Neuronal stem cell (in vitro differentiated cells): ENCODE data around the gene AUTS2.

Experiments used
- DNase-seq: peaks from one replicate; pipeline ENCODE4 v3.0.0-alpha.2; 2013; ENCODE audit warnings: low spot score
- H2AFZ ChIP-seq: one replicate; pipeline ENCODE4 v1.6.1; 2013; ENCODE audit warnings: mild to moderate bottlenecking, low read length, inconsistent platforms
- H2AK5ac ChIP-seq: 2 replicates; pipeline ENCODE4 v1.6.1; 2013; ENCODE audit warnings: low read depth, mild to moderate bottlenecking, inconsistent platforms, low read length, moderate library complexity, mixed read lengths
- H2BK120ac ChIP-seq: 2 replicates; pipeline ENCODE4 v1.6.1; 2013; ENCODE audit warnings: low read depth, mild to moderate bottlenecking, inconsistent platforms, low read length, moderate library complexity, mixed read lengths
- H2BK12ac ChIP-seq: one replicate; pipeline ENCODE4 v1.6.1; 2013; ENCODE audit warnings: low read length, inconsistent platforms
- H2BK15ac ChIP-seq: 2 replicates; pipeline ENCODE4 v1.6.1; 2013; ENCODE audit warnings: mild to moderate bottlenecking, low read length, inconsistent platforms, mixed read lengths
- H2BK5ac ChIP-seq: one replicate; pipeline ENCODE4 v1.6.1; 2013; ENCODE audit warnings: inconsistent platforms, mild to moderate bottlenecking, low read length, moderate library complexity
- H3K14ac ChIP-seq: one replicate; pipeline ENCODE4 v1.6.1; 2013; ENCODE audit warnings: low read length, inconsistent platforms
- H3K18ac ChIP-seq: 2 replicates; pipeline ENCODE4 v1.6.1; 2013; ENCODE audit warnings: low read length, inconsistent platforms
- H3K23ac ChIP-seq: 2 replicates; pipeline ENCODE4 v1.6.1; 2013; ENCODE audit warnings: low read depth, mild to moderate bottlenecking, mixed read lengths, low read length, inconsistent platforms; ENCODE audit not compliant: poor library complexity
- H3K27ac ChIP-seq: replicated peaks from 3 replicates; pipeline ENCODE4 v1.5.1; 2013; ENCODE audit warnings: low read length, inconsistent platforms
- H3K27me3 ChIP-seq, 3 experiments: 2 replicates each; pipeline ENCODE4 v1.6.1; 2013; ENCODE audit warnings: low read length in 3 of 3, mild to moderate bottlenecking in 2 of 3, inconsistent platforms in 1 of 3, low read depth in 1 of 3, mixed read lengths in 1 of 3, moderate library complexity in 1 of 3; ENCODE audit not compliant: control insufficient read depth in 3 of 3, insufficient read depth in 3 of 3
- H3K36me3 ChIP-seq, 2 donors: replicated peaks in 1 of 2; 2 replicates each; pipeline ENCODE4 v1.6.1; 2013; ENCODE audit warnings: low read length in 2 of 2; ENCODE audit not compliant: control insufficient read depth in 2 of 2, insufficient read depth in 2 of 2
- H3K4ac ChIP-seq: 2 replicates; pipeline ENCODE4 v1.6.1; 2013; ENCODE audit warnings: inconsistent platforms, mild to moderate bottlenecking, low read length, moderate library complexity
- H3K4me1 ChIP-seq, 2 donors: 1 replicate in 1 of 2; 2 replicates in 1 of 2; pipeline ENCODE4 v1.6.1; 2013; ENCODE audit warnings: low read length in 2 of 2, low read depth in 1 of 2; ENCODE audit not compliant: control insufficient read depth in 2 of 2, insufficient read depth in 1 of 2
- H3K4me2 ChIP-seq: one replicate; pipeline ENCODE4 v1.6.1; 2013; ENCODE audit warnings: mild to moderate bottlenecking, low read length, inconsistent platforms; ENCODE audit not compliant: insufficient read depth, poor library complexity, severe bottlenecking
- H3K4me3 ChIP-seq, 2 donors: 2 replicates each; pipeline ENCODE4 v1.5.1; 2013; ENCODE audit warnings: low read length in 2 of 2, mild to moderate bottlenecking in 2 of 2, inconsistent platforms in 1 of 2, moderate library complexity in 1 of 2
- H3K79me1 ChIP-seq: one replicate; pipeline ENCODE4 v1.6.1; 2013; ENCODE audit warnings: low read depth, mild to moderate bottlenecking, inconsistent platforms, low read length, moderate library complexity
- H3K9ac ChIP-seq: one replicate; pipeline ENCODE4 v1.6.1; 2013; ENCODE audit warnings: mild to moderate bottlenecking, low read depth, low read length, inconsistent platforms; ENCODE audit not compliant: poor library complexity
- H3K9me3 ChIP-seq, 2 donors: replicated peaks in 1 of 2; 2 replicates each; pipeline versions ENCODE3 to v1.6.1; 2013; ENCODE audit warnings: low read length in 2 of 2, mild to moderate bottlenecking in 2 of 2, inconsistent platforms in 1 of 2, low read depth in 1 of 2, mixed read lengths in 1 of 2, moderate library complexity in 1 of 2; ENCODE audit not compliant: control insufficient read depth in 2 of 2, insufficient read depth in 1 of 2
- H4K8ac ChIP-seq: one replicate; pipeline ENCODE4 v1.6.1; 2013; ENCODE audit warnings: low read depth, mild to moderate bottlenecking, inconsistent platforms, low read length, moderate library complexity
- H4K91ac ChIP-seq: one replicate; pipeline ENCODE4 v1.6.1; 2013; ENCODE audit warnings: low read length, low read depth, mild to moderate bottlenecking, inconsistent platforms; ENCODE audit not compliant: poor library complexity
- whole genome bisulfite sequencing, 2 donors: extraction: QIAGEN DNeasy Blood & Tissue Kit; methylation state at CpG; one replicate each; pipeline ENCODE4 v1.1.7; 2013; ENCODE audit warnings: missing lambda C conversion rate in 2 of 2, mixed read lengths in 1 of 2; ENCODE audit not compliant: insufficient read length in 2 of 2, insufficient replicate concordance in 1 of 2; ENCODE audit errors: extremely low coverage in 2 of 2; 5-methylcytosine and 5-hydroxymethylcytosine counted together

Gene AUTS2

GRCh38 chr7:70005480-70005879 lies 407.2 kb downstream of the AUTS2 start:
- no peak overlapping the region for H2BK5ac ChIP-seq
- H3K4me2 ChIP-seq = no peak overlapping the region
- H3K27ac ChIP-seq = no peak overlapping the region
- no peak overlapping the region for H3K23ac ChIP-seq
- H3K9ac ChIP-seq = no peak overlapping the region
- no peaks in the 10 kb centered on the region for H3K9me3 ChIP-seq
- H2BK15ac ChIP-seq = no peak overlapping the region
- H4K8ac ChIP-seq = no peak overlapping the region
- H3K4ac ChIP-seq = no peak overlapping the region
- no peak overlapping the region for H3K14ac ChIP-seq
- H3K4me1 ChIP-seq = peaks cover 3 to 18% of the 10 kb centered on the region in 2 donors
- no peak for DNase-seq
- H3K36me3 ChIP-seq = no peaks in the 10 kb centered on the region
- no peak overlapping the region for H3K18ac ChIP-seq
- H2AFZ ChIP-seq = no peak overlapping the region
- no peak overlapping the region for H2BK12ac ChIP-seq
- no peaks in the 10 kb centered on the region for H3K79me1 ChIP-seq
- H3K4me3 ChIP-seq = no peak overlapping the region
- no peak overlapping the region for H2AK5ac ChIP-seq
- H2BK120ac ChIP-seq = no peak overlapping the region
- WGBS, 2 donors = no CpG with 5 or more reads among the region's 2 CpGs
- H4K91ac ChIP-seq = no peak overlapping the region
- H3K27me3 ChIP-seq = no peaks in the 10 kb centered on the region

- no peaks in the 10 kb centered on the region for H3K9me3 ChIP-seq
- peak overlapping the region; percentile 8 for H2AFZ ChIP-seq
- no peak overlapping the region for H3K27ac ChIP-seq
- no peak overlapping the region for H4K8ac ChIP-seq
- H3K27me3 ChIP-seq = no peaks in the 10 kb centered on the region
- no peak overlapping the region for H3K18ac ChIP-seq
- no peak overlapping the region for H2BK120ac ChIP-seq
- no peak overlapping the region for H3K9ac ChIP-seq
- H3K23ac ChIP-seq = no peak overlapping the region
- no peak overlapping the region for H2BK12ac ChIP-seq
- peaks cover 3 to 18% of the 10 kb centered on the region in 2 donors for H3K4me1 ChIP-seq
- no peak overlapping the region for H2AK5ac ChIP-seq
- no peak overlapping the region for H3K4me2 ChIP-seq
- no peak overlapping the region for H3K14ac ChIP-seq
- no peaks in the 10 kb centered on the region for H3K36me3 ChIP-seq
- DNase-seq = no peak
- H3K4ac ChIP-seq = no peak overlapping the region
- WGBS, 2 donors = no CpG with 5 or more reads among the region's 7 CpGs
- H2BK15ac ChIP-seq = no peak overlapping the region
- peak overlapping the region in 1 of 2 donors; percentile 29 for H3K4me3 ChIP-seq
- no peak overlapping the region for H2BK5ac ChIP-seq
- no peak overlapping the region for H4K91ac ChIP-seq
- no peaks in the 10 kb centered on the region for H3K79me1 ChIP-seq
Observed at GRCh38 chr7:70005891-70006260, 407.6 kb downstream of the AUTS2 start.

GRCh38 chr7:70006261-70006920 lies 408.1 kb downstream of the AUTS2 start:
- Histone ChIP-seq H2BK120ac (no peak overlapping the region), H2AFZ (peak overlapping the region; percentile 8), H4K8ac (no peak overlapping the region), H2BK15ac (no peak overlapping the region), H3K14ac (no peak overlapping the region), H3K18ac (no peak overlapping the region), H3K23ac (no peak overlapping the region), H3K4ac (no peak overlapping the region), H2AK5ac (no peak overlapping the region), H3K27me3 (no peaks in the 10 kb centered on the region), H3K9me3 (no peaks in the 10 kb centered on the region), H2BK5ac (no peak overlapping the region), H3K4me3 (peak overlapping the region in 1 of 2 donors; percentile 29), H2BK12ac (no peak overlapping the region), H3K4me2 (no peak overlapping the region), H3K4me1 (peaks cover 3 to 18% of the 10 kb centered on the region in 2 donors), H4K91ac (no peak overlapping the region), H3K36me3 (no peaks in the 10 kb centered on the region), H3K27ac (no peak overlapping the region), H3K79me1 (no peaks in the 10 kb centered on the region), H3K9ac (no peak overlapping the region)
- no peak for DNase-seq
- WGBS, 2 donors = no CpG with 5 or more reads among the region's 9 CpGs

- no peak overlapping the region for H2BK120ac ChIP-seq
- peaks cover 9 to 27% of the 10 kb centered on the region in 2 donors for H3K4me1 ChIP-seq
- WGBS, 2 donors = no CpG with 5 or more reads among the region's 4 CpGs
- no peak for DNase-seq
- no peak overlapping the region for H3K14ac ChIP-seq
- H3K36me3 ChIP-seq = no peaks in the 10 kb centered on the region
- H3K27me3 ChIP-seq = no peaks in the 10 kb centered on the region
- no peak overlapping the region for H3K18ac ChIP-seq
- H4K8ac ChIP-seq = no peak overlapping the region
- H3K27ac ChIP-seq = no peak overlapping the region
- H3K79me1 ChIP-seq = no peaks in the 10 kb centered on the region
- no peak overlapping the region for H3K4ac ChIP-seq
- no peak overlapping the region for H2BK15ac ChIP-seq
- no peak overlapping the region for H2BK12ac ChIP-seq
- no peak overlapping the region for H4K91ac ChIP-seq
- H2AFZ ChIP-seq = no peak overlapping the region
- H2BK5ac ChIP-seq = no peak overlapping the region
- no peak overlapping the region for H3K23ac ChIP-seq
- H3K9ac ChIP-seq = no peak overlapping the region
- no peak overlapping the region for H2AK5ac ChIP-seq
- no peak overlapping the region for H3K4me2 ChIP-seq
- no peak overlapping the region for H3K4me3 ChIP-seq
- H3K9me3 ChIP-seq = no peaks in the 10 kb centered on the region
Observed at GRCh38 chr7:70008466-70008865, 410.2 kb downstream of the AUTS2 start.
